Measurements from ENCODE around the gene PLXDC2.

Gene PLXDC2

GRCh38 chr10:19936289-19936688 is 120.1 kb downstream of the PLXDC2 start:
- H3K27ac Mint-ChIP-seq, result no peak overlapping the region
- H3K4me1 Mint-ChIP-seq, result peaks cover 16% of the 10 kb centered on the region
- peaks cover 34% of the 10 kb centered on the region for H3K36me3 Mint-ChIP-seq (ENCODE audit: low read depth)
- no peak overlapping the region for H3K4me3 Mint-ChIP-seq
- no peaks in the 10 kb centered on the region for H3K27me3 Mint-ChIP-seq (ENCODE audit: low read depth, poor library complexity)
- DNase-seq, result no peak
- peaks cover 3% of the 10 kb centered on the region for H3K9me3 Mint-ChIP-seq
- TF ChIP-seq CTCF (IDR thresholded peaks at IDR 0.05), result no peak

- H3K4me1 Mint-ChIP-seq, result no peaks in the 10 kb centered on the region
- no peak overlapping the region for H3K27ac Mint-ChIP-seq
- H3K4me3 Mint-ChIP-seq, result no peak overlapping the region
- TF ChIP-seq CTCF (IDR thresholded peaks at IDR 0.05), result no peak
- DNase-seq, result no peak
- no peaks in the 10 kb centered on the region for H3K27me3 Mint-ChIP-seq (ENCODE audit: low read depth, poor library complexity)
- peaks cover 32% of the 10 kb centered on the region for H3K36me3 Mint-ChIP-seq (ENCODE audit: low read depth)
- H3K9me3 Mint-ChIP-seq, result peaks cover 3% of the 10 kb centered on the region
Observed at GRCh38 chr10:19937989-19938388, 121.8 kb downstream of the PLXDC2 start.

- H3K4me1 Mint-ChIP-seq, result no peaks in the 10 kb centered on the region
- H3K27me3 Mint-ChIP-seq (ENCODE audit: low read depth, poor library complexity), result no peaks in the 10 kb centered on the region
- DNase-seq, result no peak
- peaks cover 51% of the 10 kb centered on the region for H3K36me3 Mint-ChIP-seq (ENCODE audit: low read depth)
- H3K27ac Mint-ChIP-seq, result no peak overlapping the region
- H3K4me3 Mint-ChIP-seq, result no peak overlapping the region
- peaks cover 22% of the 10 kb centered on the region for H3K9me3 Mint-ChIP-seq
- no peak for TF ChIP-seq CTCF (IDR thresholded peaks at IDR 0.05)
Observed at GRCh38 chr10:19941206-19941880, 125.1 kb downstream of the PLXDC2 start.

- H3K36me3 Mint-ChIP-seq (ENCODE audit: low read depth), result peaks cover 44% of the 10 kb centered on the region
- peaks cover 3% of the 10 kb centered on the region for H3K27me3 Mint-ChIP-seq (ENCODE audit: low read depth, poor library complexity)
- no peak for TF ChIP-seq CTCF (IDR thresholded peaks at IDR 0.05)
- no peak overlapping the region for H3K27ac Mint-ChIP-seq
- H3K4me3 Mint-ChIP-seq, result no peak overlapping the region
- H3K4me1 Mint-ChIP-seq, result no peaks in the 10 kb centered on the region
- H3K9me3 Mint-ChIP-seq, result peaks cover 33% of the 10 kb centered on the region
- DNase-seq, result no peak
Observed at GRCh38 chr10:19944911-19945663, 128.9 kb downstream of the PLXDC2 start.

GRCh38 chr10:19946245-19946644 is 130.0 kb downstream of the PLXDC2 start:
- peak overlapping the region; percentile 54 for H3K27ac Mint-ChIP-seq
- peaks cover 54% of the 10 kb centered on the region for H3K36me3 Mint-ChIP-seq (ENCODE audit: low read depth)
- no peak for TF ChIP-seq CTCF (IDR thresholded peaks at IDR 0.05)
- no peak for DNase-seq
- H3K4me3 Mint-ChIP-seq, result no peak overlapping the region
- H3K9me3 Mint-ChIP-seq, result peaks cover 44% of the 10 kb centered on the region
- H3K4me1 Mint-ChIP-seq, result no peaks in the 10 kb centered on the region
- H3K27me3 Mint-ChIP-seq (ENCODE audit: low read depth, poor library complexity), result peaks cover 3% of the 10 kb centered on the region
